GM18511 (cell line): ENCODE data around the gene CCDC171.
"Not testable (repeated sequence)": the region's sequence is repeated elsewhere in the genome, so short reads cannot be mapped to it uniquely, and the experiment has no call there.

Experiments used
- ATAC-seq: cut with Tn5 transposase; IDR thresholded peaks from one replicate; pipeline ENCODE4 v1.9.1; 2021; ENCODE audit warnings: mild to moderate bottlenecking, moderate library complexity; ENCODE audit not compliant: unreplicated experiment

The CCDC171 gene

GRCh38 chr9:15746905-15747304, 194.1 kb downstream of the CCDC171 start:
- no peak for ATAC-seq

DNA sequence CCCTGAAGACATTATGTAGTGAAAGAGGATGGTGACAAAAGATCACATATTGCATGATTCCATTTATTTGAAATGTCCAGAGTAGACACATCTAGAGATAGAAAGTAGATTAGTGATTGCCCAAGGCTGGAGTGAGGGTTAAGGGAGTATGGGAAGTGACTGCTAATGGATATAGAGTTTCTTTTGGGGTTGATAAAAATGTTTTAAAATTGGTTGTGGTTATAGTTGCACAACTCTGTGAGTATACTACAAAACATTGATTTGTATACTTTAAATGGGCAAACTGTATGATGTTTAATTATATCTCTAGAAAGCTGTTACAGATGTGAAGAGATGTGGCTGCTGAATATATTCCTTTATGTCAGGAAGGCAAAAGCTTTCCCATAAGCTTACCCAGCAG, 202.8 kb downstream of the CCDC171 start:
- no peak for ATAC-seq

DNA sequence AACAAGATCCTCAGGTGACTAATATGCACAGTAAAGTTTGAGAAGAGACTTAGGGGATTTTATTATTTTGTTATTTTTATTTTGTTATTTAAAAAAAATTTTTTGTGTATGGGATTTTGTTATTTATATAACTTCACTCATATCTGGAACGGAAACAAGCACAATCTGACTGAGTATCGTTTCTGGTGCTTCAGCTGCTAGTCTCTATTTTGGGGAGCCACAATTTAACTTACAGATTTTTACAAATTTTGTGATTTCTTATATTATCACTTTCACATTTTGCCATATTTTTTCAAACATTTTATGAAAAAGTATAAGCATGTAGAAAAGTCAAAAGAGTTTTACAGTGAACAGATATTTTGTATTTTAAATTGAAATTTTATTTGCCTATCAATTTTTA, 208.7 kb downstream of the CCDC171 start:
- no peak for ATAC-seq

DNA sequence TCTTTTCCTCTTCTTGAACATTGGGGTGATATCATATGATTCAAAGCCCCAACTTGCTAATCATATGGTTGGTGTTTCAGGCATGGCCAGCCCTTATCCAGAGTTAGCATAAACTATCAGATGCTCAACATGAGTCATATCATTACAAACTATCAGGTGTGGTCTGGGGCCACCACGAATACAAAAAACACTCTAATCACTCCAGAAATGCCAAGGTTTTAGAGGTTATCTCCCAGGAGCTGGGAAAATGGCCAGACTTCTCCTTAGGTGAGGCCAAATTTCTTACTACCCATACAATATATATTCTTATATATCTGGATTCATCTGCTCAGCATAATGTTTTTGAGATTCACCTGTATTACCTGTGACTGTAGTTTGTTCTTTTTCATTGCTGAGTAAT, 210.5 kb downstream of the CCDC171 start:
- ATAC-seq: no peak

DNA sequence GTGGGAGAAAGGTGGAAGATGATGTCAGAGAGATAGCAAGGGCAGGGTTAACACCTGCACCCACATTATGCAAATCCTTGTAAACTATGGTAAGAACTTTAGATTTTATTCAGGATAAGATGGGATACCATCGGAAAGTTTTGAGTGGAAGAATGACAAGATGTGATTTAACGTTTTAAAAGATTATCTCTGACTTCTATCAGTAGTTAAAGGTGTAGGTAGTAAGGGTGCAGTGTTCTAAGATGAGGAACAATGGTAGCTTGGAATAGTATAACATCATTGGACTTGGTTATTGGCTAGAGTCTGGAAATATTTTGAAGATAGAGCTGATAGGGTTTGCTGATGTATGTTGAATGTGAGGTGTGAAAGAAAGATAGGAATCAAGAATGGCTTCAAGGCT, 211.3 kb downstream of the CCDC171 start:
- ATAC-seq: no peak

DNA sequence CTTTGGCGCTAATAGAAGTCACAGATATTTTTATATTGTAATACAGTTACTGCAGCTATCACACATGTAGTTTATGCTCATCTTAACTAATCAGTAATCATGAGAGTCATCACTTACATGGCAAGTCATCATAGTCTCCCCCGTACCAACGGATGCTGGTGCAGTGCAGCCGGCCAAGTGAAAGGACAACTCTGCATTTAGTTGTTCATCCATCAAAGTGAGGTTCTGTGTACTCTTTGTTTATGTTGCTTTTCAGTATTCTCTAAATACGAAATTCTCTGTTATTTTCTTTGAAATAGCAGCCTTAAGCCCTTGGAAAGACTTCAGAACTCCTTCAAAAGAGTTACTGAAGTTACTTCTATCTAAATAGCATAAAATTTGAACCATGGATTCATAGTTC, 216.7 kb downstream of the CCDC171 start:
- no peak for ATAC-seq

- no peak for ATAC-seq
These were observed 226.0 kb downstream of the CCDC171 start for GRCh38 chr9:15778861-15779260.

GRCh38 chr9:15782106-15782505, 229.3 kb downstream of the CCDC171 start:
- no peak for ATAC-seq

GRCh38 chr9:15785584-15785983, 232.7 kb downstream of the CCDC171 start:
- no peak for ATAC-seq

GRCh38 chr9:15786616-15787015, 233.8 kb downstream of the CCDC171 start:
- ATAC-seq: no peak

DNA sequence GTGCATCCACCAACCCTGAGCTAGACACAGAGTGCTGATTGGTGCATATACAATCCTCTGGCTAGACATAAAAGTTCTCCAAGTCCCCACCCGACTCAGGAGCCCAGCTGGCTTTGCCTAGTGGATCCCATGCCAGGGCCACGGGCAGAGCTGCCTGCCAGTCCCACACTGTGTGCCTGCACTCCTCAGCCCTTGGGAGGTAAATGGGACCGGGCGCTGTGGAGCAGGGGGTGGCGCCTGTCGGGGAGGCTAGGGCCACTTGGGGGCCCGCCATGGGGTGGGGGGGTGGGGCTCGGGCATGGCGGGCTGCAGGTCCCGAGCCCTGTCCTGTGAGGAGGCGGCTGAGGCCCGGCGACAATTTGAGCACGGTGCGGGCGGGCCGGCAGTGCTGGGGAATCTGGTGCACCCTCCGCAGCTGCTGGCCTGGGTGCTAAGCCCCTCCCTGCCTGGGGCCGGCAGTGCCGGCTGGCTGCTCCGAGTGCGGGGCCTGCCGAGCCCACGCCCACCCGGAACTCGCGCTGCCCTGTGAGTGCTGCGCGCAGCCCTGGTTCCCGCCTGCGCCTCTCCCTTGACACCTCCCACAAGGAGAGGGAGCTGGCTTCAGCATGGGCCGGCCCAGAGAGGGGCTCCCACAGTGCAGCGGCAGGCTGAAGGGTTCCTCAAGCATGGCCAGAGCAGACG, 257.5 kb downstream of the CCDC171 start:
- ATAC-seq: not testable (repeated sequence)

GRCh38 chr9:15813076-15813475, 260.2 kb downstream of the CCDC171 start:
- ATAC-seq: no peak

DNA sequence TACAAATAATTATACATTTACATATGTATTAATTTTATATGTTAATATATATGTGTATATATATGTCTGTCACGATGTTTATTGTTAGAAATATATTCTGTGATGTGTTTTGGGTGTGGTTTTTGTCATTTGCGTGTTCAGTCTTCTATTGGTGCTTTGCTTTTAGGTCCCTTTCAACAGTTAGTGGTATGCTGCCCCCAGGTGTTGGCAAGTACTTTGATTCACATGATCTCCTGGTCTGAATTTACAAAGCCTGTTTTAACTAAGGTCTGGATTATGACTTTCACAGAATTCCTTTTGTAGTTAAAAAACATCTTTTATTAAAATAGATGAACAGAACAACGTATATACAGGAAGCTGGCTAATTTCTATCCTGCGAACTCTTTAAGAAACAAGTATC, 271.5 kb downstream of the CCDC171 start:
- ATAC-seq: no peak

- no peak for ATAC-seq
These were observed 278.5 kb downstream of the CCDC171 start for GRCh38 chr9:15831384-15831783.

GRCh38 chr9:15834541-15834940, 281.7 kb downstream of the CCDC171 start:
- no peak for ATAC-seq

DNA sequence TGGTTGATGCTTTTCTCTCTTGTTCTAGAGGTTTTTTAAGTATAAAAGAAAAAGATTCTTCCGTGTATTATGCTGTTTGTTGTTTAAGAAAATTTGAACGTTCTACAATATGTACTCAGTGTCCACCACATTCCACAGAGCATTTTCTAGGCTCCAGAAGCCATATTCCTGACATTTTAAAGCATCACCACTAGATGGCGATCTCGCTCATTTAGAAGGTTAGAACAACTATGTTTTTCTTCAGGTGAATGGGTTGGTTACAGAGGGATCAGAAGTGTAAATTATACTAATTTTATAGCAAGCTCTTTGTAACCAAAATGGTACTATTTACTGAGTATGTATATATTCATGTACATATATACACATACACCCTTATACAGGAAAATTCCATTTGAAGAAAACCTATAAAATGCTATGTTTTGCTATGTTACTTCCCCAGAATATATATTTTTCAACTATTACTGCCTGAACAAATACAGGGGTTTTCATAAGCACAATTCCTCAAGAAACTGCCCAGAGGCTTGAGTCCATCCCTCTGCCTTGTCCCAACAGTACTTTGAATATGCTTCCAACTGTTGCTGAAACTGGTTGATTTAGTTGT, 284.3 kb downstream of the CCDC171 start:
- peak; percentile 90 for ATAC-seq

DNA sequence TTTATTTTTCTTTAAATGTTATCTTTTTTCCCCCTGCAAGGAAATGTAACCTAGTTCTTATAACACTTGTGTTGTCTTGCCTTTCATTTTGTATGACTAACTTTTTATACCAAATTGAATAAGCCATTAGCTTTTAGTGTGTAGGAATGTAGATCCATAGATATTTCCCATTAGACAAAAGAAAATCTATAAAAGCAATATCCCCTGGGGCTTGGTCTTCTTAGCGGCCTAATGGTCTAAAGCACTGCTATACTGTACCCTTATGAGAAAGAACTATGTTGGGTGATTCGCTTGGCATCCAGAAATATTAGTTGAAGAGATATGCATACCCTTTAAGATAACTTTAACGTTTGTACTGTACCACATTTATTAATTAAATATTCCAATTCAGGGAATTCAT, 289.2 kb downstream of the CCDC171 start:
- ATAC-seq: no peak

DNA sequence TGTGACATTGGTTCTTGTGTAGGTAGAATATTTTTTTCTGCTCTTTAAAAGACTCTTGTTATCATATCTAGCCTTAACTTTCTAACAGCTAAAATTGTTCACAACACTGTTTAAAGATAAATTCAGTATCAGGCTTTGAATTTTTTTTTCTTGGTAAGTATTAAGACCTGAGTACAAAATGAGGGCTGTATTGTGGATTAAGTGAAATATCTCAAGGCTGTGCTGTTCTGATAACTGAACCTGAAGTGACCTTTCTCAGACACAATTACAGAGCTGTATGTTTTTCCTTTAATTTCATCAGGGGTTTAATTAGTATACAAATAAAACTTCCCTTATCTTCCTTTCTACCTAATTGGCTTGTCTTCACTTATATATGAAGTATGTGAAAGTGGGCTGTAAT, 290.5 kb downstream of the CCDC171 start:
- no peak for ATAC-seq

GRCh38 chr9:15843931-15844330, 291.1 kb downstream of the CCDC171 start:
- no peak for ATAC-seq

GRCh38 chr9:15846611-15847010, 293.8 kb downstream of the CCDC171 start:
- no peak for ATAC-seq

DNA sequence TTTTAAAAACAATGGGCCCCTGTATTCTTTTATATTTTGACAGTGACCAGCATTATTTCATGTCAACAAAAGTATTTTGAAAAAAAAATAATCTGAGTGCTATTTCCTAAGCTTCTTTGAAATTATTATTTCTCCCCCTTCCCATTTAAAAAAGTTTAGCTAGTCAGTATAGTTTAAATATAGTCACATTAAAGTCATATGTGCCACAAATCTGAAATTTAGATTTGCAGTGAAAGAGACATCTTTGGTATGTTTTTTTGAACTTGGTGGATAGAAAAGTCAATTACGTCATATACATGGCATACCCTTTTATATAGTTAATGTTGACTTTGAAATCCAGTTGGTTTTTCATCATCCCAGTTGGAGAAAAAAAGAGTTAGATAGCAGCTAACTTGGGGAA, 297.0 kb downstream of the CCDC171 start:
- no peak for ATAC-seq

DNA sequence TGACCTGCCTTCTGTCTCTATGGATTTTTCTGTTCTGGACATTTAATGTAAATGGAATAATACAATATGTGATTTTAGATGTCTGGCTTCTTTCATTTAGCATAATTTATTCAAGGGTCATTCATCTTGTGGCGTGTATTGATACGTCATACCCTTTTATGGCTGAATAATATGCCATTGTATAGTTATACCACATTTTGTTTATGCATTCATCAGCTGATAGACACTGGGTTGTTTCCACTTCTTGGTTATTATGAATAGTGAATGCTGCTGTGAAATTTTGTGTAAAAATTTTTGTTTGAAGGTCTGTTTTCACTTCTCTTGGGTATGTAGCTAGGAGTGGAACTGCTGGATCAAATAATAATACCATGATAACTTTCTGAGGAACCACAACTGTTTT, 298.9 kb downstream of the CCDC171 start:
- no peak for ATAC-seq

DNA sequence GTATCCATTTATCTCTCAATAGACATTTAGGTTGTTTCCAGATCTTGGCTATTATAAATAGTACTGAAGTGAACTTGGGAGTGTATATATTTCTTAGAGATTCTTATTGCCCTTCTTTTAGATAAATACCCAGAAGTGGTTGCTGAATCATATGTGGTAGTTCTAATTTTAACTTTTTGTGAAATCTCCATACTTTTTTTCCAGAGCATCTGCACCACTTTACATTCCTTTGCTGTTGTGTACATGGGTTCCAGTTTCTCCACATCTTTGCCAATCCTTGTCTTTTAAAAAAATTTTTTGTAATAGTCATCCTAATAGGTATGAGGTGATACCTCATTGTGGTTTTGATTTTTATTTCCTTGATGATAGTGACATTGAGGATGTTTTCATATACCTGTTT, 303.7 kb downstream of the CCDC171 start:
- ATAC-seq: no peak
